Tibial artery (tissue), 4 donors: ENCODE data around the gene NABP1.
A peak's percentile ranks its signal among the peaks of the same experiment; 100 is the strongest.

Experiments
- DNase-seq, 2 donors: peaks; one replicate each; pipeline ENCODE4 v3.0.0-alpha.2; 2019
- H3K27ac ChIP-seq, 2 donors: fragments of 200-600 bp; sonication (generic) in 1 of 2; 1 replicate in 1 of 2; 2 replicates in 1 of 2; pipeline ENCODE4 v1.5.1; 2018 to 2019; ENCODE audit warnings: mild to moderate bottlenecking in 1 of 2
- H3K27me3 ChIP-seq, 2 donors: fragments of 200-600 bp; sonication (generic) in 1 of 2; one replicate each; pipeline versions ENCODE4 v1.5.1 to v1.6.0; 2016 to 2019
- H3K36me3 ChIP-seq, 3 donors: fragments of 200-600 bp; sonication (generic) in 2 of 3; one replicate each; pipeline ENCODE4 v1.5.1; 2016 to 2019; ENCODE audit warnings: mild to moderate bottlenecking in 2 of 3
- H3K4me1 ChIP-seq, 4 donors: fragments of 200-600 bp; sonication (generic) in 2 of 4; 1 replicate in 3 of 4; 2 replicates in 1 of 4; pipeline ENCODE4 v1.5.1; 2016 to 2019
- H3K4me3 ChIP-seq, 2 donors: fragments of 200-600 bp; sonication (generic) in 1 of 2; 1 replicate in 1 of 2; 2 replicates in 1 of 2; pipeline ENCODE4 v1.5.1; 2018 to 2019; ENCODE audit warnings: mild to moderate bottlenecking in 2 of 2
- H3K9me3 ChIP-seq, 3 donors: fragments of 200-600 bp; sonication (generic) in 1 of 3; one replicate each; pipeline ENCODE4 v1.5.1; 2016 to 2019
- CTCF ChIP-seq, 2 experiments: fragments of 200-600 bp in 1 of 2; fragments of 450-650 bp in 1 of 2; IDR thresholded peaks; one replicate each; pipeline ENCODE4 v1.5.1; 2017 to 2019; ENCODE audit warnings: antibody characterized with exemption in 2 of 2, mild to moderate bottlenecking in 1 of 2, moderate library complexity in 1 of 2
- intact Hi-C: fragments of 100-400 bp; cut with DNase I; formaldehyde crosslinking; loops from one replicate; pipeline ENCODE4 v1.15.0; 2023; ENCODE audit warnings: low total_unique reads

The NABP1 gene

GRCh38 chr2:191687867-191688266 lies 9.9 kb downstream of the NABP1 start:
- no peak for DNase-seq
- intact Hi-C loops: no loop called here
- Histone ChIP-seq H3K27ac (no peak overlapping the region), H3K4me3 (no peak overlapping the region), H3K4me1 (peaks cover 0 to 42% (median 12%) of the 10 kb centered on the region in 4 donors), H3K9me3 (no peaks in the 10 kb centered on the region), H3K36me3 (peaks cover 0 to 13% (median 5%) of the 10 kb centered on the region in 3 donors), H3K27me3 (no peaks in the 10 kb centered on the region)
- TF ChIP-seq CTCF (IDR thresholded peaks at IDR 0.05): no peak

GRCh38 chr2:191688934-191689695 lies 11.2 kb downstream of the NABP1 start:
- H3K36me3 ChIP-seq: peaks cover 0 to 13% (median 0%) of the 10 kb centered on the region in 3 donors
- TF ChIP-seq CTCF (IDR thresholded peaks at IDR 0.05): no peak
- H3K27me3 ChIP-seq: no peaks in the 10 kb centered on the region
- DNase-seq: no peak
- no peaks in the 10 kb centered on the region for H3K9me3 ChIP-seq
- H3K4me1 ChIP-seq: peaks cover 0 to 48% (median 12%) of the 10 kb centered on the region in 4 donors
- H3K27ac ChIP-seq: no peak overlapping the region
- H3K4me3 ChIP-seq: no peak overlapping the region
- intact Hi-C loops: no loop called here

DNA sequence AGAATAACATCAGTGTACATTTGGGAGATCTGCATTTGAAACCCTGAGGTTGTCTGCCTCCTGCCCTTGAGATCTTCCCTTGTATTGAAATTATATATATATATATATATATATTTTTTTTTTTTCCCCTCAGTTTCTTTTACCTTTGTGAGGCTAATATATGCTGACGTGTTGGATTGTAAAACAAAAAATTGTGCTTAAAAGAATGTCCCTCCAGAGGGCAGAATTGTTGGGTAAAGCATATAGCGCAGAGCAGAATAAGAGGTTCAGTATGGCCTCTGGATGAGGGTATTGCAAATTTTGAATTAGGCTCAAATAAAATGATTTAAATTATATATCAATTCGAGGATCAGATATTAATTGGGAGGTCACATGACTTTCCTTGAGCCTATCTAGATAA lies 12.4 kb downstream of the NABP1 start:
- H3K27me3 ChIP-seq: no peaks in the 10 kb centered on the region
- intact Hi-C loops: loop anchor here (5.0 kb wide), 1 partner anchor 123 kb away; no protein-coding TSS in a partner anchor
- H3K27ac ChIP-seq: no peak overlapping the region

GRCh38 chr2:191691016-191691735 lies 13.2 kb downstream of the NABP1 start:
- H3K4me3 ChIP-seq: no peak overlapping the region
- H3K27ac ChIP-seq: no peak overlapping the region
- intact Hi-C loops: loop anchor here (5.0 kb wide), 1 partner anchor 124 kb away; no protein-coding TSS in a partner anchor
- no peaks in the 10 kb centered on the region for H3K27me3 ChIP-seq
- peaks cover 0 to 33% (median 8%) of the 10 kb centered on the region in 4 donors for H3K4me1 ChIP-seq
- H3K9me3 ChIP-seq: no peaks in the 10 kb centered on the region
- peaks cover 0 to 8% (median 0%) of the 10 kb centered on the region in 3 donors for H3K36me3 ChIP-seq
- TF ChIP-seq CTCF (IDR thresholded peaks at IDR 0.05): peak; percentile 69 to 77
- DNase-seq: peak in 1 of 2 donors; percentile 44

More for the DNA sequence above, 12.4 kb downstream of the NABP1 start:
- Histone ChIP-seq H3K4me1 (peaks cover 0 to 38% (median 12%) of the 10 kb centered on the region in 4 donors), H3K9me3 (no peaks in the 10 kb centered on the region), H3K4me3 (no peak overlapping the region), H3K36me3 (peaks cover 0 to 8% (median 0%) of the 10 kb centered on the region in 3 donors)
- DNase-seq: no peak
- no peak for TF ChIP-seq CTCF (IDR thresholded peaks at IDR 0.05)

GRCh38 chr2:191691898-191692297 lies 14.0 kb downstream of the NABP1 start:
- Histone ChIP-seq H3K4me3 (no peak overlapping the region), H3K27ac (no peak overlapping the region), H3K36me3 (peaks cover 0 to 8% (median 0%) of the 10 kb centered on the region in 3 donors), H3K4me1 (peaks cover 0 to 31% (median 8%) of the 10 kb centered on the region in 4 donors), H3K9me3 (no peaks in the 10 kb centered on the region), H3K27me3 (no peaks in the 10 kb centered on the region)
- intact Hi-C loops: loop anchor here (5.0 kb wide), 1 partner anchor 125 kb away; no protein-coding TSS in a partner anchor
- no peak for DNase-seq
- no peak for TF ChIP-seq CTCF (IDR thresholded peaks at IDR 0.05)
